ENCODE results near the gene TMEM87B.

The TMEM87B gene

GRCh38 chr2:112151271-112151670 is 96.2 kb downstream of the TMEM87B start:
- DNase-seq, result no peak
- H2AK5ac ChIP-seq (ENCODE audit: low read length), result no peak overlapping the region
- no peak overlapping the region for H3K56ac ChIP-seq (ENCODE audit: low read length)
- no peak overlapping the region for H3K4ac ChIP-seq (ENCODE audit: low read depth, low read length)
- no peak overlapping the region for H2BK120ac ChIP-seq (ENCODE audit: low read depth, low read length)
- H2BK5ac ChIP-seq (ENCODE audit: low read length), result no peak overlapping the region
- H3K18ac ChIP-seq (ENCODE audit: low read length), result no peak overlapping the region
- no peak overlapping the region for H3K23ac ChIP-seq (ENCODE audit: low read length)
- H3K4me3 ChIP-seq (ENCODE audit: low read length), result no peak overlapping the region
- H2BK15ac ChIP-seq (replicated peaks; ENCODE audit: low read depth), result no peak overlapping the region
- no peak overlapping the region for H3K4me2 ChIP-seq (ENCODE audit: low read length)
- H3K79me2 ChIP-seq (ENCODE audit: control insufficient read depth, insufficient read depth, low read length), result no peaks in the 10 kb centered on the region
- WGBS (ENCODE audit: extremely low coverage, insufficient coverage, low lambda C conversion rate), result no CpG with 5 or more reads among the region's 5 CpGs
- no peak overlapping the region for H3K9ac ChIP-seq (ENCODE audit: low read length)
- no peaks in the 10 kb centered on the region for H3K79me1 ChIP-seq (ENCODE audit: low read length)
- no peaks in the 10 kb centered on the region for H3K27me3 ChIP-seq (ENCODE audit: insufficient read depth, low read length, poor library complexity)
- H3K4me1 ChIP-seq (ENCODE audit: control insufficient read depth, low read depth, low read length), result no peaks in the 10 kb centered on the region
- H4K8ac ChIP-seq (ENCODE audit: low read depth, low read length), result no peak overlapping the region
- H3K27ac ChIP-seq (ENCODE audit: low read depth, low read length), result no peak overlapping the region
- no peaks in the 10 kb centered on the region for H3K36me3 ChIP-seq (ENCODE audit: control insufficient read depth, insufficient read depth, low read length)
- no peak overlapping the region for H4K5ac ChIP-seq (ENCODE audit: low read length)

GRCh38 chr2:112151701-112152440 is 96.8 kb downstream of the TMEM87B start:
- H3K36me3 ChIP-seq (ENCODE audit: control insufficient read depth, insufficient read depth, low read length), result no peaks in the 10 kb centered on the region
- no peak overlapping the region for H2BK15ac ChIP-seq (replicated peaks; ENCODE audit: low read depth)
- no peaks in the 10 kb centered on the region for H3K4me1 ChIP-seq (ENCODE audit: control insufficient read depth, low read depth, low read length)
- H3K4me3 ChIP-seq (ENCODE audit: low read length), result no peak overlapping the region
- H3K79me2 ChIP-seq (ENCODE audit: control insufficient read depth, insufficient read depth, low read length), result no peaks in the 10 kb centered on the region
- no peak for DNase-seq
- H3K4me2 ChIP-seq (ENCODE audit: low read length), result no peak overlapping the region
- H3K27me3 ChIP-seq (ENCODE audit: insufficient read depth, low read length, poor library complexity), result no peaks in the 10 kb centered on the region
- no peak overlapping the region for H3K4ac ChIP-seq (ENCODE audit: low read depth, low read length)
- no peak overlapping the region for H2BK120ac ChIP-seq (ENCODE audit: low read depth, low read length)
- H3K9ac ChIP-seq (ENCODE audit: low read length), result no peak overlapping the region
- WGBS (ENCODE audit: extremely low coverage, insufficient coverage, low lambda C conversion rate), result no CpG with 5 or more reads among the region's 18 CpGs
- H4K8ac ChIP-seq (ENCODE audit: low read depth, low read length), result no peak overlapping the region
- H3K56ac ChIP-seq (ENCODE audit: low read length), result no peak overlapping the region
- no peaks in the 10 kb centered on the region for H3K79me1 ChIP-seq (ENCODE audit: low read length)
- no peak overlapping the region for H2AK5ac ChIP-seq (ENCODE audit: low read length)
- no peak overlapping the region for H3K27ac ChIP-seq (ENCODE audit: low read depth, low read length)
- H3K23ac ChIP-seq (ENCODE audit: low read length), result no peak overlapping the region
- H3K18ac ChIP-seq (ENCODE audit: low read length), result no peak overlapping the region
- no peak overlapping the region for H4K5ac ChIP-seq (ENCODE audit: low read length)
- no peak overlapping the region for H2BK5ac ChIP-seq (ENCODE audit: low read length)

GRCh38 chr2:112152476-112153178 is 97.6 kb downstream of the TMEM87B start:
- Histone ChIP-seq H3K4ac (ENCODE audit: low read depth, low read length) (no peak overlapping the region), H3K4me2 (ENCODE audit: low read length) (no peak overlapping the region), H3K4me1 (ENCODE audit: control insufficient read depth, low read depth, low read length) (no peaks in the 10 kb centered on the region), H3K79me1 (ENCODE audit: low read length) (no peaks in the 10 kb centered on the region), H3K4me3 (ENCODE audit: low read length) (no peak overlapping the region), H2BK5ac (ENCODE audit: low read length) (no peak overlapping the region), H4K8ac (ENCODE audit: low read depth, low read length) (no peak overlapping the region), H3K27me3 (ENCODE audit: insufficient read depth, low read length, poor library complexity) (no peaks in the 10 kb centered on the region), H3K36me3 (ENCODE audit: control insufficient read depth, insufficient read depth, low read length) (no peaks in the 10 kb centered on the region), H2BK120ac (ENCODE audit: low read depth, low read length) (no peak overlapping the region), H3K27ac (ENCODE audit: low read depth, low read length) (no peak overlapping the region), H3K79me2 (ENCODE audit: control insufficient read depth, insufficient read depth, low read length) (no peaks in the 10 kb centered on the region), H3K9ac (ENCODE audit: low read length) (no peak overlapping the region), H3K18ac (ENCODE audit: low read length) (no peak overlapping the region), H2AK5ac (ENCODE audit: low read length) (no peak overlapping the region), H4K5ac (ENCODE audit: low read length) (no peak overlapping the region), H3K23ac (ENCODE audit: low read length) (no peak overlapping the region), H3K56ac (ENCODE audit: low read length) (no peak overlapping the region), H2BK15ac (replicated peaks; ENCODE audit: low read depth) (no peak overlapping the region)
- DNase-seq, result no peak
- no CpG with 5 or more reads among the region's 10 CpGs for WGBS (ENCODE audit: extremely low coverage, insufficient coverage, low lambda C conversion rate)

GRCh38 chr2:112153179-112153490 is 98.1 kb downstream of the TMEM87B start:
- Histone ChIP-seq H3K56ac (ENCODE audit: low read length) (no peak overlapping the region), H3K23ac (ENCODE audit: low read length) (no peak overlapping the region), H3K4ac (ENCODE audit: low read depth, low read length) (no peak overlapping the region), H2AK5ac (ENCODE audit: low read length) (no peak overlapping the region), H2BK15ac (replicated peaks; ENCODE audit: low read depth) (no peak overlapping the region), H3K79me2 (ENCODE audit: control insufficient read depth, insufficient read depth, low read length) (no peaks in the 10 kb centered on the region), H3K27me3 (ENCODE audit: insufficient read depth, low read length, poor library complexity) (no peaks in the 10 kb centered on the region), H3K79me1 (ENCODE audit: low read length) (no peaks in the 10 kb centered on the region), H3K9ac (ENCODE audit: low read length) (no peak overlapping the region), H3K27ac (ENCODE audit: low read depth, low read length) (no peak overlapping the region), H3K36me3 (ENCODE audit: control insufficient read depth, insufficient read depth, low read length) (no peaks in the 10 kb centered on the region), H3K4me2 (ENCODE audit: low read length) (no peak overlapping the region), H3K4me1 (ENCODE audit: control insufficient read depth, low read depth, low read length) (no peaks in the 10 kb centered on the region), H2BK120ac (ENCODE audit: low read depth, low read length) (no peak overlapping the region), H4K5ac (ENCODE audit: low read length) (no peak overlapping the region), H2BK5ac (ENCODE audit: low read length) (no peak overlapping the region), H3K4me3 (ENCODE audit: low read length) (no peak overlapping the region), H3K18ac (ENCODE audit: low read length) (no peak overlapping the region), H4K8ac (ENCODE audit: low read depth, low read length) (no peak overlapping the region)
- whole genome bisulfite sequencing (ENCODE audit: extremely low coverage, insufficient coverage, low lambda C conversion rate), result no CpG with 5 or more reads among the region's 12 CpGs
- no peak for DNase-seq

GRCh38 chr2:112153501-112153900 is 98.4 kb downstream of the TMEM87B start:
- H3K79me1 ChIP-seq (ENCODE audit: low read length), result no peaks in the 10 kb centered on the region
- H3K18ac ChIP-seq (ENCODE audit: low read length), result no peak overlapping the region
- H2AK5ac ChIP-seq (ENCODE audit: low read length), result no peak overlapping the region
- no peak overlapping the region for H3K4me3 ChIP-seq (ENCODE audit: low read length)
- WGBS (ENCODE audit: extremely low coverage, insufficient coverage, low lambda C conversion rate), result no CpG with 5 or more reads among the region's 10 CpGs
- no peak overlapping the region for H2BK15ac ChIP-seq (replicated peaks; ENCODE audit: low read depth)
- H3K4me2 ChIP-seq (ENCODE audit: low read length), result no peak overlapping the region
- H2BK5ac ChIP-seq (ENCODE audit: low read length), result no peak overlapping the region
- H4K5ac ChIP-seq (ENCODE audit: low read length), result no peak overlapping the region
- no peak for DNase-seq
- no peak overlapping the region for H3K9ac ChIP-seq (ENCODE audit: low read length)
- no peaks in the 10 kb centered on the region for H3K27me3 ChIP-seq (ENCODE audit: insufficient read depth, low read length, poor library complexity)
- H3K4ac ChIP-seq (ENCODE audit: low read depth, low read length), result no peak overlapping the region
- H3K23ac ChIP-seq (ENCODE audit: low read length), result no peak overlapping the region
- H3K27ac ChIP-seq (ENCODE audit: low read depth, low read length), result no peak overlapping the region
- H4K8ac ChIP-seq (ENCODE audit: low read depth, low read length), result no peak overlapping the region
- H3K36me3 ChIP-seq (ENCODE audit: control insufficient read depth, insufficient read depth, low read length), result no peaks in the 10 kb centered on the region
- no peak overlapping the region for H2BK120ac ChIP-seq (ENCODE audit: low read depth, low read length)
- H3K79me2 ChIP-seq (ENCODE audit: control insufficient read depth, insufficient read depth, low read length), result no peaks in the 10 kb centered on the region
- no peak overlapping the region for H3K56ac ChIP-seq (ENCODE audit: low read length)
- H3K4me1 ChIP-seq (ENCODE audit: control insufficient read depth, low read depth, low read length), result no peaks in the 10 kb centered on the region

Data from mesendoderm (in vitro differentiated cells).